NCI-H524 (cell line): ENCODE results near the gene ZCCHC9.
A peak's percentile ranks its signal among the peaks of the same experiment; 100 is the strongest.
"Not testable (repeated sequence)": the region's sequence is repeated elsewhere in the genome, so short reads cannot be mapped to it uniquely, and the experiment has no call there.

Experiments
- DNase-seq, 2 experiments: peaks; one replicate each; lab custom pipeline; 2025; lab: John Stamatoyannopoulos, UW

Gene ZCCHC9

GRCh38 chr5:81301271-81302015 lies at the start of gene ZCCHC9:
TSS of gene ZCCHC9 (plus strand) at chr5:81301587. CDS start at chr5:81304758, 3,171 bp downstream.
- peak; percentile 77 to 92 for DNase-seq

- DNase-seq = no peak
Measured at GRCh38 chr5:81251922-81252321, 49.5 kb upstream of the ZCCHC9 start.

DNA sequence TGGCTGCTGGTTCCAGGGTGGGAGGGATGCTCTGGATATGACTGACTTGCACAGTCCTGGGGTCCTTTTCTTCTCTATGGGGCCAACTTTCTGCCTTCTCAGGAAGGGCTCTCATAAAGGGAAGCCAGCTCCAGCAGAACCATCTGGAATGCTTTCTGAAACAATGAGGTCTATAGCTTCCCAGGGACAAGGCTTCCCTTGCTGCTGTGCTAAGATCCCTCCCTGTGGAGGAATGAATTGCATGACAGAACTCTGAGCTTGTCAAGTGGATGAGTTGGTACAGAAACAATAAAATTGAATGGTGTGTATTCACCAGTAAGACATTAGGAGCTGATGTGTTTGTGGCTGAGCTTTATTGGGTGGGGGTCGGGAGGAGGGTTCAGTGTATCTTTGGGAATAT lies 48.5 kb upstream of the ZCCHC9 start:
- no peak for DNase-seq

- no peak for DNase-seq
Measured at GRCh38 chr5:81253875-81254274, 47.5 kb upstream of the ZCCHC9 start.

DNA sequence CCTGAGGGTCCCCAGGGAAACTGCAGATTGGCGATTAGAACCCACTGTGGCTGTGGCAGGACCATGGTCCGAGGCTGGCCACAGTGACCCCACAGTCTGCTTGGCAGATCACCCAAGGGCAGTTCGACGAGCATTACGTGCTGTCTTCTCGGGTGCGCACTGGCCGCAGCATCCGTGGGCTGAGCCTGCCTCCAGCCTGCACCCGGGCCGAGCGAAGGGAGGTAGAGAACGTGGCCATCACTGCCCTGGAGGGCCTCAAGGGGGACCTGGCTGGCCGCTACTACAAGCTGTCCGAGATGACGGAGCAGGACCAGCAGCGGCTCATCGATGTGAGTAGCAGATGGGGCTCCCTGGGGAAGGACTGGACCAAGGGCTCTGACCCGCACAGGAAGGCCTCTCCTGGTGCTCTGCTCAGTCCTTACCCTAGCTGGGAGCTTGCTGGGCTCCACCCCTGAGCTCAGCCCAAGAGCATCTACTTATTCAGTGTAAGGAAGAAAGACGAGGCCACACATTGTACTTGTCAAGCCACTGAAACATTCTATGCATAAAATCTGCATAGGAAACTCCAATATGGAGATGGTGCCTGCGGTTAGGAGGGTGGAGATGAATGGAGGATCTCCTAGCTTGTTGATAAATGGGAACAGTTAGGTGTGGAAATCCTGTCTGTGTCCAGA lies 46.4 kb upstream of the ZCCHC9 start:
- no peak for DNase-seq

DNA sequence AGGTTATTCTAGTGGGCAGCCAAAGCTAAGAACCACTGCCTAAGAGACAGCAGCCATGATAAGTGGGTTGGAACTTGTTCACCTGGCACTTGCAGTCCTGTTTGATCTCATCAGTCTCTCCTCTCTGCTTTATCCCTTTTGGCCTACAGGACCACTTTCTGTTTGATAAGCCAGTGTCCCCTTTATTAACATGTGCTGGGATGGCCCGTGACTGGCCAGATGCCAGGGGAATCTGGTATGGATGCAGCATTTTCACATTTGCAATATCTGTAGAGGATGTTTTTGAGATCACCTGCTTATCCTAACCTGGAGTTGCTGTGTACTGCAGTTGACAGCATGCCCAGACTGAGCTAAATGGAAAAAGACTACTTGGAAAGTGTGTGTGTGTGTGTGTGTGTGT lies 44.6 kb upstream of the ZCCHC9 start:
- DNase-seq = no peak

DNA sequence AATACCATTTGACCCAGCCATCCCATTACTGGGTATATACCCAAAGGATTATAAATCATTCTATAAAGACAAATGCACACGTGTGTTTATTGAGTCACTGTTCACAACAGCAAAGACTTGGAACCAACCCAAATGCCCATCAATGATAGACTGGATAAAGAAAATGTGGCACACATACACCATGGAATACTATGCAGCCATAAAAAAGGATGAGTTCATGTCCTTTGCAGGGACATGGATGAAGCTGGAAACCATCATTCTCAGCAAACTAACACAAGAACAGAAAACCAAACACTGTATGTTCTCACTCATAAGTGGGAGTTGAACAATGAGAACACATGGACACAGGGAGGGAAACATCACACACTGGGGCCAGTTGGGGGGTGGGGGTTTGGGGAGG lies 38.6 kb upstream of the ZCCHC9 start:
- DNase-seq = not testable (repeated sequence)

- no peak for DNase-seq
Measured at GRCh38 chr5:81265101-81265500, 36.3 kb upstream of the ZCCHC9 start.

- no peak for DNase-seq
Measured at GRCh38 chr5:81268521-81269196, 32.7 kb upstream of the ZCCHC9 start.

DNA sequence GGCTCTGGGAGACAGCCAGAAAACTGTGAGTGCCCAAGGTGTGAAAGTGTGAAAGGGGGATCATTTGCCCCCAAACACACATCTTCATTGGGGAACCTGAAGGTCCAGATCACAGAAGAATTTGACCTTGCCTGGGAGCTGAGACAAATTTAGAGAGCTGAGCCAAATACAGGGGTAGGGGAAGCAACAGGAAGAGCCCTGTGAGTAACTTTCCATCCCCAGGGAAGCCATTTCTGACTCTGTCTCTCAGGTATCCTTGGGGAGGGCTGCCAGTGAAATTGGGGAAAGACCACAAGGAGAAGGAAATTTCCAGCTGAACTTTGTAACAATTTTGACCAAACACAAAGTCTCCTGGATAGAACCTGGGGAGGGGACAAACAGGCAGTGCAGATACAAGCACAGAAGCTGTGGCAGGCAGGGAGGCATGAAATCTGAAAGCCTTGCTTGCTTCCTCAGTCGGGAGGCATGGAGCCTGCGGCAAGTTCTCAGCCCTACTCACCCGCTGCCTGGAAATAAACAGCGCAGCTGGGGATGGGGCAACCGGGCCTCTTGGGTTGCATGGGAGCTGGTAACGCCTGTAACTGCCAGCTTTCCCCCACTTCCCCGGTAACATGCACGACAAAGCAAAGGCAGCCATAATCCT lies 31.5 kb upstream of the ZCCHC9 start:
- DNase-seq = no peak

GRCh38 chr5:81270394-81271027 lies 30.9 kb upstream of the ZCCHC9 start:
- DNase-seq = not testable (repeated sequence)

GRCh38 chr5:81283976-81284375 lies 17.4 kb upstream of the ZCCHC9 start:
- DNase-seq = no peak

DNA sequence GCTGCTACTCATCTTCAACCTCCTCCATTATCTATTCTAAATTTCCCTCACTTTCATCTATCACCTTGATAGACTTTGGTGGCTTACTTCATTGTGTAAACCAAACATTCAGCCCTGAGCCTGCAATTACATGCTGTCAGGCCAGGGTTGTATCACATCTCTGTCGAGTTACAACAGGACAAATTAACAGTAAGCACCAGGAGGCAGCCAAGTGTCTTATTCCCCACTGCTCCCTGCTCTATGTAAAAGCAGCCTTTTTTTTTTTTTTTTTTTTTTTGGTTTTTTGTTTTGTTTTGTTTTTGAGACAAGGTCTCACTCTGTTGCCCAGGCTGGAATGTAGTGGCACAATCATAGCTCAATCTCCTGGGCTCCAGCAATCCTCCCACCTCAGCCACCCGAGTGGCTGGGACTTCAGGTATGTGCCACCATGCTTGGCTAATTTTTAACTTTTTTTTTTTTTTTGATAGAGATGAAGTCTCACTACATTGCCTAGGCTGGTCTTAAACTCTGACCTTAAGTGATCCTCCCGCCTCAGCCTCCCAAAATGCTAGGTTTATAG lies 15.2 kb upstream of the ZCCHC9 start:
- no peak for DNase-seq

GRCh38 chr5:81288021-81288433 lies 13.4 kb upstream of the ZCCHC9 start:
- DNase-seq = no peak

DNA sequence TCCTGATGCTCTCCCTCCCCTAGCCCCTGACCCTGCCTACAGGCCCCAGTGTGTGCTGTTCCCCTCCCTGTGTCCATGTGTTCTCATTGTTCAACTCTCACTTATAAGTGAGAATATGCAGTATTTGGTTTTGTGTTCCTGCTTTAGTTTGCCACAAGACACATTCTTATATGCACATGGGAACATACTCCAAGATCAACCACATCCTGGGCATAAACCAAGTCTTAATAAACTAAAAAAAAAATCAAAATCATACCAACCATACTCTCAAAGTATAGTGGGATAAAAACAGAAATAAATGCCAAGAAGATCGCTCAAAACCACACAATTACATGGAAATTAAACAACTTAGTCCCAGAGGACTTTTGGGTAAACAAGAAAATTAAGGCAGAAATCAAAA lies 11.2 kb upstream of the ZCCHC9 start:
- DNase-seq = no peak

- no peak for DNase-seq
Measured at GRCh38 chr5:81292130-81292529, 9.3 kb upstream of the ZCCHC9 start.

DNA sequence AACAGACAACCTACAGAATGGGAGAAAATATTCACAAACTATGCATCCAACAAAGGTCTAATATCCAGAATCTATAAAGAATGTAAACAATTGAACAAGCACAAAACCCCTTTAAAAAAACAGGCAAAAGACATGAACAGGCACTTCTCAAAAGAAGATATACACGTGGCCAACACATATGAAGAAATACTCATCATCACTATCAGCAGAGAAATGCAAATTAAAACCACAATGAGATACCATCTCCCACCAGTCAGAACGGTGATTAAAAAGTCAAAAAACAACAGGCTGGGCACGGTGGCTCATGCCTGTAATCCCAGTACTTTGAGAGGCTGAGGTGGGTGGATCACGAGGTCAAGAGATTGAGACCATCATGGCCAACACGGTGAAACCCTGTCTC lies 7.4 kb upstream of the ZCCHC9 start:
- not testable (repeated sequence) for DNase-seq

- no peak for DNase-seq
Measured at GRCh38 chr5:81297531-81297930, 3.9 kb upstream of the ZCCHC9 start.

- peak in 1 of 2 experiments; percentile 18 for DNase-seq
Measured at GRCh38 chr5:81300921-81301270, 491 bp upstream of the ZCCHC9 start.

GRCh38 chr5:81302596-81302995 lies 1.2 kb downstream of the ZCCHC9 start:
- DNase-seq = no peak

- DNase-seq = no peak
Measured at GRCh38 chr5:81303563-81303962, 2.2 kb downstream of the ZCCHC9 start.

- DNase-seq = no peak
Measured at GRCh38 chr5:81305785-81306184, 4.4 kb downstream of the ZCCHC9 start.
